ENCODE results near the gene ADAMTSL2.

DNA sequence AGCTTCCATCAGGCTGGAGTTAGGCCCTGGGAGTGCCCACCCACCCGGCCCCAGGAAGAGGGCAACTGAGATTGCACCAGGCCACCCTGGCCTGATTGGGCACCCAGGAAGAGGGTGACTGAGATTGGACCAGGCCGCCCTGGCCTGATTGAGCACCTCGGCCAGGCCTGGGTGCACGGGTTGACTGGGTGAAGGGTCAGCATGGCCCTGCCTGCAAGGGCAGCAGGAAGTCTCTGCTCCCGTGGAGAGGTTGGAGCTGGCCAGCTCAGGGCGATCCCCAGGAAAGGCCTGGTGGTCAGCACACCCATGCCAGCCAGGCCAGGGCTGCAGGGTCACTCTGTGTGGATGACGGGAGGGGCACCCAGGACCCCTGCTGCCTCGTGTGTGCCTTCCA is 11.8 kb downstream of the ADAMTSL2 start:
- TF ChIP-seq CTCF (optimal IDR thresholded peaks at IDR 0.05 in 1 of 3, IDR thresholded peaks at IDR 0.05 in 1 of 3, conservative IDR thresholded peaks at IDR 0.05 in 1 of 3; ENCODE audit: extremely low read depth in 1 of 3, insufficient read depth in 2 of 3, low read length in 3 of 3): no peak
- TF ChIP-seq EZH2 (IDR thresholded peaks at IDR 0.05; ENCODE audit: low read length): no peak
